HUES64 (cell line): ENCODE results near the gene TTLL5.

ENCODE experiments used
- H3K27ac ChIP-seq: 2 replicates; pipeline ENCODE4 v1.7.0; 2013; ENCODE audit warnings: low read depth, low read length, inconsistent platforms
- H3K27me3 ChIP-seq: 2 replicates; pipeline ENCODE4 v1.6.1; 2013; ENCODE audit warnings: mild to moderate bottlenecking, low read length; ENCODE audit not compliant: insufficient read depth
- H3K36me3 ChIP-seq: 2 replicates; pipeline ENCODE4 v1.6.1; 2013; ENCODE audit warnings: mild to moderate bottlenecking, low read length; ENCODE audit not compliant: insufficient read depth
- H3K4me1 ChIP-seq: 2 replicates; pipeline ENCODE4 v1.6.1; 2013; ENCODE audit warnings: mild to moderate bottlenecking, low read length, moderate library complexity; ENCODE audit not compliant: insufficient read depth
- H3K4me3 ChIP-seq: 2 replicates; pipeline ENCODE4 v1.5.1; 2013; ENCODE audit warnings: mild to moderate bottlenecking, low read length, moderate library complexity
- H3K9ac ChIP-seq: 2 replicates; pipeline ENCODE4 v1.6.1; 2013; ENCODE audit warnings: mild to moderate bottlenecking, low read depth, low read length
- H3K9me3 ChIP-seq: 2 replicates; pipeline ENCODE4 v1.6.1; 2013; ENCODE audit warnings: low read depth, low read length; ENCODE audit not compliant: insufficient read depth
- WGBS: fragments of 150-250, 120-280 bp; methylation state at CpG from one replicate; pipeline ENCODE4 v1.1.7; 2013; ENCODE audit warnings: missing lambda C conversion rate; 5-methylcytosine and 5-hydroxymethylcytosine counted together

The TTLL5 gene

GRCh38 chr14:75823334-75823733 is 162.3 kb downstream of the TTLL5 start:
- H3K27ac ChIP-seq, result no peak overlapping the region
- H3K9ac ChIP-seq, result no peak overlapping the region

DNA sequence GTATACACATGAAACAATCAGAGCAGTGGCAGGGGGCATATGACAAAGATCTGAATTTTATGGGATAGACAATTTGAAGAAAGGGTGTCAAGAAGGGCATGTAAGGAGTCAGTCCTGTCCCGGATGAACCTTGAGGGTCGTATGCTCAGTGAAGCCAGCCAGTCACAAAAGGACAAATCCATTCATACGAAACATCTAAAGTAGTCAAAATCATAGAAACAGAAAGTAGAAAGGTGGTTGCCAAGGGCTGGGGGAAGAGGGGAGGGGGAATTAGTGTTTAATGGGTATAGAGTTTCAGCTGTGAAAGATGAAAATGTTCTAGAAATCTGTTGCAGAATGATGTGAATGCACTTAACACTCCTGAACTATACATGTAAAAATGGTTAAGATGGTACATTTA is 163.3 kb downstream of the TTLL5 start:
- no peak overlapping the region for H3K9ac ChIP-seq
- no peak overlapping the region for H3K27ac ChIP-seq
- H3K4me1 ChIP-seq, result no peaks in the 10 kb centered on the region
- H3K36me3 ChIP-seq, result peaks cover 33% of the 10 kb centered on the region
- no peak overlapping the region for H3K4me3 ChIP-seq
- WGBS, result 98% methylated on average over 2 of the region's 3 CpGs
- no peaks in the 10 kb centered on the region for H3K9me3 ChIP-seq
- no peaks in the 10 kb centered on the region for H3K27me3 ChIP-seq

More at GRCh38 chr14:75823334-75823733, 162.3 kb downstream of the TTLL5 start:
- WGBS, result 95% methylated on average over 4 of the region's 4 CpGs
- no peaks in the 10 kb centered on the region for H3K27me3 ChIP-seq
- H3K36me3 ChIP-seq, result peaks cover 30% of the 10 kb centered on the region
- no peak overlapping the region for H3K4me3 ChIP-seq
- no peaks in the 10 kb centered on the region for H3K9me3 ChIP-seq
- no peaks in the 10 kb centered on the region for H3K4me1 ChIP-seq

GRCh38 chr14:75825147-75825592 is 164.1 kb downstream of the TTLL5 start:
- Histone ChIP-seq H3K27ac (no peak overlapping the region), H3K9ac (no peak overlapping the region)
- WGBS, result 93% methylated on average over 3 of the region's 3 CpGs

DNA sequence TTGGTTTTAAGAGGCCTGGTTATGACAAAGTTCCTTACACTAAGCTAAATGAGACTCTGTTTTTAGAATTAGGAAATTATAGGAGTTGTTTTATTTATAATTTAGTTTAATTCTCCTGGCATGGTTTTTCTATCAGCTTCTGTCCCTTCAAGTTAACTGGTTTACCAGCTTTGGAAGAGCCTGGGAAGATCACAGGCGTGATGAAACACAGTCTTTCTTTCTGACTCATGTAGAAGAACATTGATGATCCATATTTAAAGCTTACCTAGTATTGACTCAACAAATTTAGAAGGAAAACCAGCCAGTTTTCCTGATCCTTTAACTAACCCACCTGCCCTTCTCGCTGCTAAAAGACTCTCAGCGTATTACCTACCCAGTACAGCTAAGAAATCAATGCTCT is 165.6 kb downstream of the TTLL5 start:
- Histone ChIP-seq H3K9me3 (no peaks in the 10 kb centered on the region), H3K4me3 (no peak overlapping the region), H3K27ac (no peak overlapping the region), H3K36me3 (peaks cover 19% of the 10 kb centered on the region), H3K27me3 (no peaks in the 10 kb centered on the region), H3K4me1 (no peaks in the 10 kb centered on the region), H3K9ac (no peak overlapping the region)
- WGBS, result 92% methylated on average over 3 of the region's 3 CpGs

More at GRCh38 chr14:75825147-75825592, 164.1 kb downstream of the TTLL5 start:
- Histone ChIP-seq H3K27me3 (no peaks in the 10 kb centered on the region), H3K4me3 (no peak overlapping the region), H3K36me3 (peaks cover 28% of the 10 kb centered on the region), H3K4me1 (no peaks in the 10 kb centered on the region), H3K9me3 (no peaks in the 10 kb centered on the region)

- Histone ChIP-seq H3K9me3 (no peaks in the 10 kb centered on the region), H3K9ac (no peak overlapping the region), H3K4me3 (no peak overlapping the region), H3K27me3 (no peaks in the 10 kb centered on the region), H3K36me3 (peaks cover 13% of the 10 kb centered on the region), H3K4me1 (no peaks in the 10 kb centered on the region), H3K27ac (no peak overlapping the region)
- 98% methylated on average over 3 of the region's 3 CpGs for WGBS
These were observed 166.3 kb downstream of the TTLL5 start for GRCh38 chr14:75827331-75827730.

- no peak overlapping the region for H3K9ac ChIP-seq
- no peak overlapping the region for H3K27ac ChIP-seq
- H3K4me3 ChIP-seq, result no peak overlapping the region
- H3K36me3 ChIP-seq, result peaks cover 13% of the 10 kb centered on the region
- no peaks in the 10 kb centered on the region for H3K27me3 ChIP-seq
- no peaks in the 10 kb centered on the region for H3K4me1 ChIP-seq
- WGBS, result 96% methylated on average over 1 of the region's 1 CpG
- no peaks in the 10 kb centered on the region for H3K9me3 ChIP-seq
These were observed 168.3 kb downstream of the TTLL5 start for GRCh38 chr14:75829316-75829715.

DNA sequence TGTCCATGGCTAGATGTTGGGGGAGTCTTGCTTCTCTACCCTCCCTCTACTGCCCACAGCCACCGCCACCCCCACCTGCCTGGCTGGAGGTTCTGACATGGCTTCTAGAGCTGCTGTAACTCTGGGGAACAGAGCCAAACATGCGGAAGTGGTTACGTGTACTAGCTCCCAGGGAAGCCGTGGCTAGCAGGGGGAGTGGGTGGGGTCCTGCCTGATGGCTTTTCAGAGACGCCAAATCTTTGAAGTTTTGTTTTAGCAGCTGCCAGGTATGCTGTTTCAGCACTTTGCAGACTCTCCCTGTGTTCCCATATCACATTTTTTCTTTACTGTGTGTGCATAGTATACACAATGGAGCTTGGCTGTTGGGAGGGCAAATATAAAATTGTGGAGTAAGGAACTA is 170.4 kb downstream of the TTLL5 start:
- no peak overlapping the region for H3K4me3 ChIP-seq
- WGBS, result 69% methylated on average over 5 of the region's 5 CpGs
- H3K9me3 ChIP-seq, result no peaks in the 10 kb centered on the region
- no peaks in the 10 kb centered on the region for H3K4me1 ChIP-seq
- H3K27me3 ChIP-seq, result no peaks in the 10 kb centered on the region
- H3K36me3 ChIP-seq, result peaks cover 13% of the 10 kb centered on the region
- no peak overlapping the region for H3K27ac ChIP-seq
- no peak overlapping the region for H3K9ac ChIP-seq

GRCh38 chr14:75831952-75832351 is 170.9 kb downstream of the TTLL5 start:
- WGBS, result 91% methylated on average over 3 of the region's 3 CpGs
- H3K4me1 ChIP-seq, result no peaks in the 10 kb centered on the region
- H3K27me3 ChIP-seq, result no peaks in the 10 kb centered on the region
- peaks cover 14% of the 10 kb centered on the region for H3K36me3 ChIP-seq
- no peak overlapping the region for H3K27ac ChIP-seq
- H3K9ac ChIP-seq, result no peak overlapping the region
- no peaks in the 10 kb centered on the region for H3K9me3 ChIP-seq
- H3K4me3 ChIP-seq, result no peak overlapping the region

- Histone ChIP-seq H3K27me3 (no peaks in the 10 kb centered on the region), H3K36me3 (peaks cover 19% of the 10 kb centered on the region), H3K9me3 (no peaks in the 10 kb centered on the region), H3K4me1 (no peaks in the 10 kb centered on the region), H3K27ac (no peak overlapping the region), H3K9ac (no peak overlapping the region), H3K4me3 (no peak overlapping the region)
- 91% methylated on average over 10 of the region's 10 CpGs for WGBS
These were observed 171.7 kb downstream of the TTLL5 start for GRCh38 chr14:75832621-75833297.

DNA sequence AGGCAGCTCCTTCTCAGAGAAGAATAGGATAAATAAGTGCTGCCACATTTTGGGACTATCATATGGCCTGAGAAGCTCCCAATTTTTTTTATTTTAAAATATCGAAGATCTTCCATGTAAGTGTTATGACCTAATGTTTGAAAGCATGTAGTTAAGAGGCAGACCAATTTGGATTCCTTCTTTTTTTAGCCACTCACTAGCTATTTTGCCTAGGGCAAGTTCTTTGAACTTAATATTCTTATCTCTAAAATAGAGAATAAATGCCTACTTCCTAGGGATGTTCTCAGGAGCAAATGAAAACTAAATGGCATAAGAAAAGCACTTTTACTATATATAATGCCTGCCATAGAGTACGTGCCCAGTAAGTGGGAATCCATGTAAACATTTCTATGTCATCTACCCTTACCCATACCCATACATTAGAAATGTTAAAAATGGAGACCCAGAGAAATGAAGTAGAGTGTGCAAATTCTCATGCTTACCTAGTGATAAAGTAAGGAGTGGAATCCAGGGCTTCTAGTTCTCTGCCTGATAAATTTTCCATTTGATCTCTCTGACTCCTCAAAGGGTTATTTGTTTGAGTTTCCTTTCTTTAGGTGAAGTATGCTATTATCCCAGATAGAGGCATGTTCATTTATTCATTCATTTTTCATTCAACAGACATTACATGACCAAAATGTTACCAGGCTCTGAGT is 172.4 kb downstream of the TTLL5 start:
- Histone ChIP-seq H3K4me3 (no peak overlapping the region), H3K9me3 (no peaks in the 10 kb centered on the region), H3K36me3 (peaks cover 19% of the 10 kb centered on the region), H3K9ac (no peak overlapping the region), H3K27ac (no peak overlapping the region), H3K27me3 (no peaks in the 10 kb centered on the region), H3K4me1 (no peaks in the 10 kb centered on the region)
- WGBS, result 100% methylated on average over 1 of the region's 2 CpGs

GRCh38 chr14:75835156-75835725 is 174.2 kb downstream of the TTLL5 start:
- Histone ChIP-seq H3K4me3 (no peak overlapping the region), H3K36me3 (peaks cover 13% of the 10 kb centered on the region), H3K27ac (no peak overlapping the region), H3K4me1 (no peaks in the 10 kb centered on the region), H3K9ac (no peak overlapping the region), H3K27me3 (no peaks in the 10 kb centered on the region), H3K9me3 (no peaks in the 10 kb centered on the region)
